NCI-H2029 (cell line): Measurements from ENCODE around the gene MET.

ENCODE experiments used
- DNase-seq: peaks from one replicate; lab custom pipeline; 2025; lab: John Stamatoyannopoulos, UW

Gene MET

GRCh38 chr7:116665332-116665996 lies 6.5 kb upstream of the MET start:
- DNase-seq = no peak

GRCh38 chr7:116669769-116670168 lies 2.2 kb upstream of the MET start:
- DNase-seq = no peak

GRCh38 chr7:116670409-116671015 lies 1.5 kb upstream of the MET start:
- DNase-seq = no peak

- no peak for DNase-seq
These were observed 885 bp upstream of the MET start for GRCh38 chr7:116671111-116671510.

GRCh38 chr7:116672596-116673456 lies 830 bp downstream of the MET start:
- no peak for DNase-seq

GRCh38 chr7:116673457-116673865 lies 1.5 kb downstream of the MET start:
- DNase-seq = no peak

GRCh38 chr7:116674508-116675173 lies 2.6 kb downstream of the MET start:
- no peak for DNase-seq

- no peak for DNase-seq
These were observed 3.9 kb downstream of the MET start for GRCh38 chr7:116675812-116676355.

GRCh38 chr7:116678780-116679179 lies 6.8 kb downstream of the MET start:
- DNase-seq = no peak

- no peak for DNase-seq
These were observed 7.5 kb downstream of the MET start for GRCh38 chr7:116679500-116679899.

- no peak for DNase-seq
These were observed 11.8 kb downstream of the MET start for GRCh38 chr7:116683786-116684185.

GRCh38 chr7:116686033-116686432 lies 14.0 kb downstream of the MET start:
- DNase-seq = no peak

GRCh38 chr7:116686812-116687419 lies 14.9 kb downstream of the MET start:
- no peak for DNase-seq

- no peak for DNase-seq
These were observed 15.8 kb downstream of the MET start for GRCh38 chr7:116687801-116688201.

GRCh38 chr7:116689790-116690259 lies 17.8 kb downstream of the MET start:
- no peak for DNase-seq

- no peak for DNase-seq
These were observed 19.7 kb downstream of the MET start for GRCh38 chr7:116691664-116692063.

- no peak for DNase-seq
These were observed 20.7 kb downstream of the MET start for GRCh38 chr7:116692401-116693308.

GRCh38 chr7:116696707-116697106 lies 24.7 kb downstream of the MET start:
- no peak for DNase-seq

GRCh38 chr7:116697152-116697551 lies 25.2 kb downstream of the MET start:
- DNase-seq = no peak

GRCh38 chr7:116697761-116698160 lies 25.8 kb downstream of the MET start:
- no peak for DNase-seq

GRCh38 chr7:116698396-116698795 lies 26.4 kb downstream of the MET start:
- no peak for DNase-seq
